Fibroblast of pulmonary artery (primary cell): ENCODE results near the gene CHPF2.

Experiments used
- DNase-seq: peaks from one replicate; pipeline ENCODE4 v3.0.0-alpha.2; 2010; ENCODE audit warnings: low read depth
- H3K4me3 ChIP-seq: replicated peaks from 2 replicates; pipeline ENCODE4 v1.5.1; 2011; ENCODE audit warnings: low read depth, mild to moderate bottlenecking, control low read depth, low read length, moderate library complexity
- CTCF ChIP-seq: IDR thresholded peaks from 2 replicates; pipeline ENCODE4 v1.5.1; 2011; ENCODE audit warnings: mild to moderate bottlenecking, control low read depth, low read length, inconsistent platforms; ENCODE audit errors: missing control alignments

Gene CHPF2

GRCh38 chr7:151276666-151277590 is 44.6 kb downstream of the CHPF2 start:
- TF ChIP-seq CTCF, result no peak
- H3K4me3 ChIP-seq, result peak overlapping the region; percentile 48
- peak; percentile 68 for DNase-seq

GRCh38 chr7:151277631-151278030 is 45.3 kb downstream of the CHPF2 start:
- H3K4me3 ChIP-seq, result no peak overlapping the region
- DNase-seq, result no peak
- no peak for TF ChIP-seq CTCF

DNA sequence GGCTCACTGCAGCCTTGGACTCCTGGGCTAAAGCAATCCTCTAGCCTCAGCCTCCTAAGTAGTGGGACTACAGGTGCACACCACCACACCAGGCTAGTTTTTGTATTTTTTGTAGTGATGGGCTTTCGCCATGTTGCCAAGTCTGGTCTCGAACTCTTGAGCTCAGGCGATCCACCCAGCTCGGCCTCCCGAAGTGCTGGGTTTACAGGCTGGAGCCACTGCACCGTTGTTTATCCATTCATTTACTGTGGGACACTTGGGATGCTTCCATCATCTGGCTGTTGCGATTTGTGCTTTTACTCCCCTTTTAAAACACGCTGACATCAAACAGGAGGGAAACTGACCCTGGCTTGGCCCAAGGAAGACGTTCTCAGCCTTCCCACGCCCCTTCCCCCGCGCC is 46.7 kb downstream of the CHPF2 start:
- no peak overlapping the region for H3K4me3 ChIP-seq
- no peak for DNase-seq
- no peak for TF ChIP-seq CTCF

DNA sequence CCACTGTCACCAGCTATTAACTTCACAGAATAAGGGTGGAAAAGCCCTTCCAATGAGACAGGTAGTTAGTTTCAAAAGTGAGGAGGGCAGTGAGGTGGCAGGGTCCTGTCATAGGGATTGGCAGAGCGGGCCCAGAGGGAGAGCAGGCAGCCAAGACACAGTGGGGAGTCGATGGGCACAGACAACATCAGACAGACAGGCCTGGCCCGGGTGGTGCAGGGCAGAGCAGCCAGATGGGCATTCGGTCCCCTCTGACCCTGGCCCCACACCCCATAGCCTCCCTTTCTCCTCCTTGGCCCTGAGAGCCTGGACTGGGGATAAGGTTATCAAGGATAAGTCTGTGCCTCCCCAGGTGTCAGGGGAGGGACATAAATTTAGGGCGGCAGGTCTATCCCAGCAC is 47.6 kb downstream of the CHPF2 start:
- TF ChIP-seq CTCF, result no peak
- DNase-seq, result no peak
- H3K4me3 ChIP-seq, result no peak overlapping the region

DNA sequence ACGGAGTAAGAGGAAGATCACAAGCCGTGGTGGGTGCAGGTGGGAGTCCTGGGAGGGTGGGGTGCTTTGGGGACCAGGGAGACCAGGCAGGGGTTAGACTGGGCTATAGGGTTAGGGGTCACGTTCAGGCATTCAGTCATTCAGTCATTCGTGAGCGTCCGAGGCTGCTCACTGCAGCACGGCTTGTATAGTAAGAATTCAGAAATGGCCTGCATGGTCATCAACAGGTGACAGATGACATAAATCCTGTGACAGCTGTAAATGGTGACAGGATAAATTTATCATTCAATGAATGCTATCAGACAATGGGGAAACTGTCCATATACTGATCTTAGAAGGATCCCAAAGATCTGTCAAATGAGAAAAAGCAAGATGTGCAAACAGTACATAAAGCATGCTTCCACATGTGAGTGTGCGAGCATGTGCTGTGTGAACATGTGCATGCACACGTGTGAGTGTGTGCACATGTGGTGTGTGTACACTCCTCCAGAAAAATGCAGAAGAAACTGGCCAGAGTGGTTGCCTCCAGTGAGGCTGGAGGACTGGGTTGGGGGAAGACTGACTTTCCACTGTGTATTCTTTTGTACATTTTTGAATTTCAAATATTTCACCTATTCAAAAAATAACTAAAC is 48.2 kb downstream of the CHPF2 start:
- no peak overlapping the region for H3K4me3 ChIP-seq
- no peak for DNase-seq
- TF ChIP-seq CTCF, result no peak

- no peak overlapping the region for H3K4me3 ChIP-seq
- no peak for DNase-seq
- no peak for TF ChIP-seq CTCF
These were observed 49.4 kb downstream of the CHPF2 start for GRCh38 chr7:151281686-151282085.
